Loucy (cell line): Measurements from ENCODE around the gene PTGES2.

Experiments used
- EZH2phosphoT487 ChIP-seq: fragments of 200-600 bp; IDR thresholded peaks from 2 replicates; pipeline ENCODE4 v1.6.1; 2018; ENCODE audit warnings: antibody characterized with exemption, mild to moderate bottlenecking, moderate library complexity, borderline replicate concordance
- TF ChIP-seq, protein P1 (sequence below): fragments of 200-600 bp; sonication (generic); conservative IDR thresholded peaks from 2 replicates; pipeline ENCODE4 v1.5.1; 2014; ENCODE audit warnings: mild to moderate bottlenecking, antibody characterized with exemption, low read length

- TF ChIP-seq, protein P1, sequence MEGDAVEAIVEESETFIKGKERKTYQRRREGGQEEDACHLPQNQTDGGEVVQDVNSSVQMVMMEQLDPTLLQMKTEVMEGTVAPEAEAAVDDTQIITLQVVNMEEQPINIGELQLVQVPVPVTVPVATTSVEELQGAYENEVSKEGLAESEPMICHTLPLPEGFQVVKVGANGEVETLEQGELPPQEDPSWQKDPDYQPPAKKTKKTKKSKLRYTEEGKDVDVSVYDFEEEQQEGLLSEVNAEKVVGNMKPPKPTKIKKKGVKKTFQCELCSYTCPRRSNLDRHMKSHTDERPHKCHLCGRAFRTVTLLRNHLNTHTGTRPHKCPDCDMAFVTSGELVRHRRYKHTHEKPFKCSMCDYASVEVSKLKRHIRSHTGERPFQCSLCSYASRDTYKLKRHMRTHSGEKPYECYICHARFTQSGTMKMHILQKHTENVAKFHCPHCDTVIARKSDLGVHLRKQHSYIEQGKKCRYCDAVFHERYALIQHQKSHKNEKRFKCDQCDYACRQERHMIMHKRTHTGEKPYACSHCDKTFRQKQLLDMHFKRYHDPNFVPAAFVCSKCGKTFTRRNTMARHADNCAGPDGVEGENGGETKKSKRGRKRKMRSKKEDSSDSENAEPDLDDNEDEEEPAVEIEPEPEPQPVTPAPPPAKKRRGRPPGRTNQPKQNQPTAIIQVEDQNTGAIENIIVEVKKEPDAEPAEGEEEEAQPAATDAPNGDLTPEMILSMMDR: no peak
- TF ChIP-seq EZH2phosphoT487: no peak
Observed at GRCh38 chr9:128136816-128137793, 9.6 kb upstream of the PTGES2 start.
